Left lobe of liver (tissue), 2 donors: ENCODE results near the gene PARVA. TPM values are rescaled to one million over a fixed set of nuclear protein-coding genes. Genes with fewer than 3 reads are reported as not detected.
A peak's percentile ranks its signal among the peaks of the same experiment; 100 is the strongest.

Experiments used
- ATAC-seq: fragments of 200-7000 bp; cut with Tn5 transposase; one replicate; pipeline ENCODE4 v1.9.1; 2020; ENCODE audit warnings: mild to moderate bottlenecking, moderate library complexity
- DNase-seq: peaks from one replicate; pipeline ENCODE4 v3.0.0-alpha.2; 2020; ENCODE audit warnings: low spot score
- total RNA-seq: library from RNA; stranded (reverse); gene quantifications from one replicate; pipeline ENCODE4 v1.2.1, GENCODE V29; 2021
- donor health status: DM: no; HTN: no; CAD: no; lungs with moderate emphysema.
- donor health status: DM: no; HTN: yes; CAD: no.

The PARVA gene
- total RNA-seq, 1 donor from 2014 or later = 22.4 TPM

- ATAC-seq = peak; percentile 18
These were observed 147.5 kb downstream of the PARVA start for GRCh38 chr11:12524865-12525264.

DNA sequence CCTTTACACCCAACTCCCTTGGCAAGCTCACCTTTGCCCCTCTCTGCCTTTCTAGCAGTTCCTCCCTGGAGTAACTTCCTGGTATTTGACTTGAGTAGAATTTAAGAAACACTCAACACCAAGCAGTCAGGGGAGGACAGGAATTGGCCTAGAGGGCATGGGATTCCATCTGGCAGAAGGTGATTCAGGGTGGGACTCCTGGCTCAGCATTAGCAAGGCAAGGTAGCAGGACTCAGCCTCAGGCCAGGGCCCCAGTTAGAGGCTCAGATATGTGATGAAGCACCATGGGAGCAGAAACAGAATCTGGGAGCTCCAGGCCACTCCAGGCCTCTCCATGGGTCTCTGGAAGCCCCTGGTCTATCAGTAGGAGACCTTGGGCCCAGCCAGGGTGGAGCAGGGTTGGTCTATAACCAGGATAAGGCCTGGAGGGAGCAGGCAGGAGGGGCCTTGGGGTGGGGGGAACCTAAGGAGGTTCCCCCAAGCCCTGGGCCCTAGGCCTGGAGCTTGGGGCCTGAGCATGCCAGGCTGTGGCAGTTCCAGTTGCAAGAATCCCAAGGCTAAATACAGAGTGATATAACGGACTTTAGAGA, 148.2 kb downstream of the PARVA start:
- no peak for ATAC-seq

More at GRCh38 chr11:12524865-12525264, 147.5 kb downstream of the PARVA start:
- DNase-seq = no peak

GRCh38 chr11:12526789-12527188, 149.4 kb downstream of the PARVA start:
- ATAC-seq (no peak), DNase-seq (no peak)

More for the DNA sequence above, 148.2 kb downstream of the PARVA start:
- DNase-seq = no peak

DNA sequence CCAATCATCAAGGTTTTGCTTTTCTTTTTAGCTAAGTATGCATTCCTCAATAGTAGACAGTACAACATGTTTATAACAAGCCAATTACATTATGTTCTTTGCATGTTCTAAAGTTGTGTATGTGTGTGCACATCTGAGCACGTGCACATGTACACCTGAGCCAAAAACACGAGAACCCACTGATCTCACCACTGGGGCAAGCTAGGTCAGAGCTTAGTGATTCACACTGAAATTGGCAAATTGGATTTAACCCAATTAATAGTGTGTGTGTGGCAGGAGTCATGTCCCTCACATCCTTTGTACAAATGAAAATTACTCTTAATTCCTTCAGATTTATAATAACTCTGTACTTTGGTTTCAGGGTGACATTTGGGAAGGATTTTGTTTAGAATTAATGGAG, 151.1 kb downstream of the PARVA start:
- DNase-seq = no peak
- ATAC-seq = no peak

GRCh38 chr11:12529041-12529440, 151.7 kb downstream of the PARVA start:
- ATAC-seq (no peak), DNase-seq (no peak)

DNA sequence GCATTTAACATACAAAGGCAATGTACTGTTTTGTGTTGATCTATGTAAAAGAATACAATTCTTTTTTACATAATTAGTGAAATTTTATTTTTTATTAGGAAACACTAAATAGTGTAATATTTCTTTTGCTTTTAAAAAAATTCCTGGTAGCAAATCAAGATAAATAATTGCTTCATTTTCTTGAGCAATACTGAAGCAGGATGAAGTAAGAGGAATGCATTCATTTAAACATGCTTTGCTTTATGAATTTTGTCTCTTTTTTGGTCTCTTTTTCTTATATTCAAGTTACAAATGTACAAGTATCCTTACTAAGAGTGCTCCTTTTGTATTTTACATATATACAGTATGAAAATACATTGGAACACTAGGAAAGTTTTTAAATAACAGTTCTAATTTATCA, 152.4 kb downstream of the PARVA start:
- no peak for ATAC-seq
- no peak for DNase-seq

DNA sequence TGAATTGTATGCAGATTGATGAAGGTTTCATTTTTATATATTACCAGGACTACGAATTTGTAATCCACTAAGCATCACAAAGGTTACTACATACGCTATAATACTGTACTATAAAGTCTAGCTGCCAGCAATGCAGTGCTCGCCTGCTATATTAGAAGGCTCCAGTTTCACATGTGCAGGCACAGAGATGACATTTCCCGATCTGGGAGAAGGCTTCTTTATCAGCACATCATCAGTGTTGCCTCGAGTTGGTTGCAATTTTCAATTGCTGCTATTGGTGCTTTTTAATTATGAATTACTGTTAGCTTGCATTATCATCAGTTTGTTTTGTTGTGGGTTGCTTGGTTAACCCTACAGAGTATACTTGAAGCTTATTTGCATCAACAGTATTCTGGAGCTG, 153.6 kb downstream of the PARVA start:
- no peak for ATAC-seq
- DNase-seq = no peak

DNA sequence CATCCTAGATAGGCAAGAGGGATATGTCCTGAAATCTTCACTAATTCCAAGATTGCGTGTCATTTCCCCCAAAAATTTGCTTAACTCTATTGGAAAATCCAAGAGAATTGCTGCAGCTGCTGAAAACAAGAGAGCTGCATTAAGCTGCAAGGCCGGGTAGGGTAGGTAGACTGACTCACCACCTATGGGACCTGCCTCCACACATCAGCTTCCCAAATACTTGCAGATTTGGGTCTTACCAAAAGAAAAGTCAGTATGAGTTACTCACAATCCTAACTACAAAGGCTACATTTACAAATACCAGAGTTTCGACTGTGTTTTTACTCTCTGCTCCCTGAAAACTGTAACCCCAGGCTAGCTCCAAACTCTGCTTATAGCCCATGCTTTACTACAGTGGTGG, 154.3 kb downstream of the PARVA start:
- ATAC-seq (no peak), DNase-seq (no peak)

DNA sequence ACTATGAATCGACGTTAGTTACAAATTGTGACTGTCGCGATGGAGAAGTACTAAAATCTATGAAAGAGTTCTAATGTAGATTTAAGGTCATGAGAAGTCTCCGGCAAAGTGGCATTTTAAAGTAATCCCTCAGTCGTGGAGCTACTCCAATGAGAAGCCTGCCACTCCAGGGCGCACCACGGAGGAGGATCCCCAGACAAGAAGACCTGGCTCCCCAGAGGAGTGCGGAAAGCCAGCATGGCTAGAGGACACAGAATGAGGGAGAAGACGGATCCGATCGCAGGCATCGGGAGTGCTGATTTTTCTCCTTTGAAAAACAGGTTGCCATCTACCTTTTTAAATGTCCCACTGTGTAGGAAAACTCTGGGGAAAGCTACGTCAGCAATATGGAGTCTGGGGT, 155.2 kb downstream of the PARVA start:
- DNase-seq = no peak
- ATAC-seq = no peak

- no peak for DNase-seq
- ATAC-seq = peak; percentile 80
These were observed 157.2 kb downstream of the PARVA start for GRCh38 chr11:12534549-12534948.

GRCh38 chr11:12535321-12535720, 157.9 kb downstream of the PARVA start:
- ATAC-seq = no peak

GRCh38 chr11:12536566-12536965, 159.2 kb downstream of the PARVA start:
- DNase-seq (peak; percentile 40), ATAC-seq (no peak)

More at GRCh38 chr11:12535321-12535720, 157.9 kb downstream of the PARVA start:
- no peak for DNase-seq

DNA sequence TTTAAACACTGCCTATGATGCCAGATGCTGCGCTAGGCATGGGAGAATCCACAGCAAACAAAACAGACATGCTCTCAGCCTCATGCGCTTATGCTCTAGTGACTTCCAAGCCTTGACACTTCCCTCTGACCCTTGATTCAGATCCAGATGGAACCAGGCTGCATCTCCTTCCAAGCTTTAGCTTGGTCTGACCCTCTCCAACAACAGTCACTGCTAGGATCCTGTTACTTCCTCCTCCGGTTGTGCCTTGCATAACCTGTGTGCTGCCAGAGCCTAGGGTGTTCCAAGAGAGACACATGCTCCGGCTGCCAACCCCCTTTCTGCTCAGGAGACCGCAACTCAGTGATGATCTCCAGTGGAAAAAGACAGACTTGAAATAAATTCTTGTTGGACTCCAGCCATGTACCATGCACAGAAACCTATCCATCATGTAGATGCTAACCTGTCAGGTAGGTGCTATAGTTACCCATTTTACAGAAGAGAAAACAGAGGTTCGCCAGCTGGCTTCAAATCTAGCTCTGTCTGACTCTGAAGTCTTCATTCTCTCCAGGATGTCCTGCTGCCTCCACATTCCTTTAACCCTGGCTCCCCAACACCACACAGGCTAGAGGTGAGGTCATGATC, 160.5 kb downstream of the PARVA start:
- DNase-seq (peak; percentile 38), ATAC-seq (peak; percentile 42)

- DNase-seq (no peak), ATAC-seq (no peak)
These were observed 161.6 kb downstream of the PARVA start for GRCh38 chr11:12538889-12539421.

DNA sequence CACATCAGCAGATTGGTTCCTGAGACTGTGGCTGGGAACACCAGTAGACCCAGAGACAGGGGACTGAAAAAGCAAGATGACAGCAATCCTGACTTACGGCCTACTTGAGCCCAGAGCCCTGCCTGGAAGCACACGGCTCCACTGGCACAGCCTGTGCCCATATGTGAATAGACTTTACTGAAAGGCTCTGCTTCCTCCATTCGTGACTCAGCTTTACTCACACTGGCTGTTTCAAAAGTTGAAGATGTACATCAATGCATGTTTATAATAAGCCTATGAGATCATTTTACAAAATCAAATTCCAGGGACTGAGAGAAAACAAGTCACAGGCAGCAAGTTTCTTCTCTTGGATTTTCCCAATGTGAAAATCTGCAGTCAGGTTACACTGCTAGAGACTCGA, 162.2 kb downstream of the PARVA start:
- ATAC-seq (no peak), DNase-seq (peak; percentile 7)

GRCh38 chr11:12540075-12540680, 162.8 kb downstream of the PARVA start:
- no peak for DNase-seq
- ATAC-seq = no peak

- ATAC-seq (peak; percentile 26), DNase-seq (no peak)
These were observed 163.7 kb downstream of the PARVA start for GRCh38 chr11:12540913-12541582.

GRCh38 chr11:12541583-12542151, 164.3 kb downstream of the PARVA start:
- ATAC-seq = no peak
- DNase-seq = no peak

DNA sequence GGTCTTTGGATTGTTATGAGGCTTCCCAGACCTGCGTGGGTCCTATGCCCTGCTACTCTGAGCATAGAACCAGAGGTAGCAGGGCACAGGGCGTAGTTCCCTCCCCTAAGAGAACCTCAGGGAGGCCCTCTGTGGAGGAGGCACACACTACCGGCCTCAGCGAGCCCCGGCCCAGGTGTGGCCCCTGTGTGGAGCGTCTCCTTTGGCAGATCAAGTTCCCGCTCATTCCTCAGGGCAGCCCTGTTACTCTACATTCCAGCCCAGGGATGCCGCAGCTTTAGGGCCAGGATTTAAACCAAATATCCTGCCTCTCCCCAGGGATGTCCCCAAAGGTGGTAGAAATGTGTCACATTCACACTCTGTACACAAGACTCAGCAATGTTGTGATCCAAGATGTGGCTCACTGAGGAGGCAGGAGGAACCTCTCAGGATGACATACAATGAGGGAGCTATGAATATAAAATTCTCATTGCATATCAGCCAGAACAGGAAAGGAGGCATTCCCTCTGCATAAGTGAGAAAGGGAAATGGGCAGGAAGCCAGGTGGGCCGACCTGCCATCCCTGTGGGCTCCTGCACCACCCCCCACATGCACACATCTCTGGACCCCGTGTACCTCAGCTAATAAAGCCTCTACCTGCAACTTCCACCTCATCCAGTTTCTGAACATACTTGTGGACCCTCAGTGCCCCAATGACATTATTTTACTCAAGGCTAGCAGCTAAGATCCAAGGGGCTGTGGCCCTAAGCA, 165.0 kb downstream of the PARVA start:
- no peak for ATAC-seq
- no peak for DNase-seq

DNA sequence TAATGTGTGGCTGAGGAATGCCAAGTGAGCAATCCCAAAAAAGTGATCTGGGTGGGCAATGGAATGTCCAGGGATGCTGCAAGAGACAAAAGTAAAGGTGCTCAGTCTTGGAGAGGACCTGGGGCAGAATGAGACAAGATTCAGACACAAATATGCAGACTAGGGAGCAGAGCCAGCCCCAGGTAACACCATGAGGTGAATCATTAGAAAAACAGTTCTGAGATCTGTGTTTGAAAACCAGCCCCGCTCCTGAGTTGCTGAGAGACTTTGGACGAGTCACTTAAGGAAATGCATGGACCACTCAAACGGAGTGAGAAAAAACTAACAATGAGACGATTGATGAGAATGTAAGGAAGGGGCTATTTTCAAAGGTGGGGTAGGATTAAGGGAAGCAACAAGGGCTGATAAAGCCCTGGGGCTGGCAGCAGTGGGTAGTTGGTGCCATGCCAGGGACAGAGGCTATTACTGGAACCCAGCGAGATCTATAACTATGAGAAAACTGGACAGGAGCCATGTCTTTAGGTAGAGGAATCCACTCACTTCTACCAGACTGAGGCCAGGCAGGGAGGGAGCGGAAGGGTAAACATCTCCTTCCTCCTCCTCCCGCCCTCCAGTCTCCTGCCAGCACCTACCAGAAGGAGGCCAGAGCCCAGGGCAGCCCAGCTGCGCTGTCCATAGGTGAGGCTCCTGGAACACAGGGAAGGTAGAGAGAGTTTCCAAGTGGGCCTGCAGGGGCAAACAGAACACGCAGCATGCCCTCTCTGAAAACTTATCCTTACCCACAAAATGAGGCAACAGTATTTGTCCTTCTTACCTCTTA, 166.4 kb downstream of the PARVA start:
- no peak for ATAC-seq
- no peak for DNase-seq
